ENCODE measurements around the gene PTGR3. TPM values are rescaled to one million over a fixed set of nuclear protein-coding genes. Genes with fewer than 3 reads are reported as not detected.
A peak's percentile ranks its signal among the peaks of the same experiment; 100 is the strongest.

Gene PTGR3
- total RNA-seq, 4 donors from 2014 or later: 4.9 to 30.8 (median 21.7) TPM

DNA sequence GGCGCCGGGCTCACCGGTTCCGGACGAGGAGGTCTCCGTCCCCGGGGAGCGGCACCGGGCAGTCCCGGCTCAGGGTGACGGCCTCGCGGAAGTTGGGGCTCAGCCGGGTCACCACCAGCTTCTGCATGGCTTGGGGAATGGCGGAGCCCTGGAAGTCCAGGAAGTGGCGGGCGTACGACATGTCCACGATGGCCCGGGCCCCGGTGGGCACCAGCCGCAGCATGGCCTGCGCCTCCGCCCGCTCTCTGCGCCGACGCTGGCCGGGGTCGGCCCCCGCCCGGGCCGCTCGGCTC is 157 bp downstream of the PTGR3 start:
- TF ChIP-seq, protein P1, sequence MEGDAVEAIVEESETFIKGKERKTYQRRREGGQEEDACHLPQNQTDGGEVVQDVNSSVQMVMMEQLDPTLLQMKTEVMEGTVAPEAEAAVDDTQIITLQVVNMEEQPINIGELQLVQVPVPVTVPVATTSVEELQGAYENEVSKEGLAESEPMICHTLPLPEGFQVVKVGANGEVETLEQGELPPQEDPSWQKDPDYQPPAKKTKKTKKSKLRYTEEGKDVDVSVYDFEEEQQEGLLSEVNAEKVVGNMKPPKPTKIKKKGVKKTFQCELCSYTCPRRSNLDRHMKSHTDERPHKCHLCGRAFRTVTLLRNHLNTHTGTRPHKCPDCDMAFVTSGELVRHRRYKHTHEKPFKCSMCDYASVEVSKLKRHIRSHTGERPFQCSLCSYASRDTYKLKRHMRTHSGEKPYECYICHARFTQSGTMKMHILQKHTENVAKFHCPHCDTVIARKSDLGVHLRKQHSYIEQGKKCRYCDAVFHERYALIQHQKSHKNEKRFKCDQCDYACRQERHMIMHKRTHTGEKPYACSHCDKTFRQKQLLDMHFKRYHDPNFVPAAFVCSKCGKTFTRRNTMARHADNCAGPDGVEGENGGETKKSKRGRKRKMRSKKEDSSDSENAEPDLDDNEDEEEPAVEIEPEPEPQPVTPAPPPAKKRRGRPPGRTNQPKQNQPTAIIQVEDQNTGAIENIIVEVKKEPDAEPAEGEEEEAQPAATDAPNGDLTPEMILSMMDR (IDR thresholded peaks at IDR 0.05): no peak
- TF ChIP-seq POLR2A (IDR thresholded peaks at IDR 0.05): peak in 1 of 2 donors; percentile 62
- H3K4me1 ChIP-seq: peaks cover 7 to 21% of the 10 kb centered on the region in 2 donors
- intact Hi-C loops (cut with DNase I; ENCODE audit: low total_unique reads): no loop called here
- peak overlapping the region; percentile 94 to 99 for H3K27ac ChIP-seq
- H3K4me3 ChIP-seq: peak overlapping the region; percentile 54 to 99
- DNase-seq: no peak
- H3K27me3 ChIP-seq: no peaks in the 10 kb centered on the region
- no peaks in the 10 kb centered on the region for H3K36me3 ChIP-seq
- H3K9me3 ChIP-seq: no peaks in the 10 kb centered on the region

DNA sequence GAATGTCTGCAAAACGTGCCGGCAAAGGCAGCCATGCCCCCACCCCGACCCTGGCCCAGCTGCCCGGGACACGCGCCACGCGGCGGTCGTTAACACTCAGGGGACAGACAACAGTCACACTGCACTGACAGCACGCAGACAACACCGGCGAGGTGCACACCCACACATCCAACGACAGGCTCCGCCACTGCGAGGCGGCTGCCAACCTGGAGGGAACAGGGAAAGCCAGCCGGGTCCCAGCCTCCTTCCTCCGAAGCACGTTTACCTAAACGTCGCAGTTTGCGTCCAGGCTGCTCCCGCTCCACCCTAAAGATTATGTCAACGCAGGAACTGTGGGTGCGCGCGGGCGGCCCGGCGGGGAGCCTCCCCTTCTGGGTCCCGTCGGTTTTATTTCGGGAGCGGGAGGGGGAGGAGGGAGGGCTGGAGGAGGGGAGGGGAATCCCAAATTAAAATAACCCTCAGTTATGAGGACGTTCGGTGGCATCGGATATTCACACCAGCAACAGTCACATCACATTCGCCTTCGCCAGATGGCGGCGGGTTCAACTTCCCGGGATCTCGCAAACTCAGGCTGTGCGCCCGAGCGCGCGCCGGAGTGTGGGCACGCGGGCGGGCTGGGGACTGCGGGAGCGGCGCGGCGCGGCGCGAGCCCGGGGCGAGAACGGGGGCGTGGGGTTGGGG is 644 bp downstream of the PTGR3 start:
- no peaks in the 10 kb centered on the region for H3K36me3 ChIP-seq
- no peaks in the 10 kb centered on the region for H3K9me3 ChIP-seq
- H3K4me3 ChIP-seq: peak overlapping the region; percentile 54 to 99
- H3K4me1 ChIP-seq: peaks cover 7 to 22% of the 10 kb centered on the region in 2 donors
- intact Hi-C loops (cut with DNase I; ENCODE audit: low total_unique reads): no loop called here
- DNase-seq: peak; percentile 45 to 46
- H3K27me3 ChIP-seq: no peaks in the 10 kb centered on the region
- no peak for TF ChIP-seq POLR2A (IDR thresholded peaks at IDR 0.05)
- TF ChIP-seq, protein P1 (IDR thresholded peaks at IDR 0.05): peak in 1 of 4 experiments; percentile 4
- H3K27ac ChIP-seq: peak overlapping the region; percentile 94 to 99

DNA sequence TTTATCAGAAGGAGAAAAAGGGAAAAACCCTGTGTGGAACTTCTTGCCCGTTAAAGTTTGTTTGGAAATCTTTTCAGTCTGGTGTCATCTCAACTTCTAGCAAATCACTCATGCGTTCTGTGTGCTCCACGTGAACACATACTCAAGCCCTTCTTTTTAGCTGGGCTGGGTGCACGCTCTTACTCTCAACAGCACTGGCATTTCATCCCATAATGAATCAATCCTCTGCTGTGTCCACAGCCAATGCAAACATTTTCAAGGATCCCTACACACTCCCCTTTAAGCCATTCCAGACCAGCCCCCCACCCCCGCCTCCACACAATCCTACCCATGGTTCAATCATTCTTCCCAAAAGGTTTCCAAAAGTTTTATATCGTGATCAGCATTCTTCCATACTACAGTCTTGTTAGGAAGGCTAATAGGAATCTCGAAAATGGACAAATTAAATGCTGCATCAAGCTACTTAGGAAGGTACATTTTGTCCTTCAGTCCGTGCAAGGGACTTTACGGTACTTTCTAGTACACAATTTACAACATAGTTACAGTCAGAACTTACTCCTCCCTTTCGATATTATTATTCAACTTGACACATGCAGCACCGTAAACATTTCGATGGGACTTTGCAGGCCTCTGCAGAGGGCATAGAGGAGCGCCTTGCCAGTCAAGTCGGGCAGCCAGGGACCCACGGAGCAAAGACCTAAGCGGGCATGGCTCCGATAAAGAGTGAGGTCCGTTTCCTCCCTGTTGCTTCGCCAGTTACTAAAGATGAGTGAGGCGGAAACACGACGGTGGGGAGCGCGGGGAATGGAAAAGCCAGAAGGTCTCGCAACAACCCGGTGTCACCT is 1.4 kb downstream of the PTGR3 start:
- no peaks in the 10 kb centered on the region for H3K27me3 ChIP-seq
- no peak for DNase-seq
- peaks cover 4 to 22% of the 10 kb centered on the region in 2 donors for H3K4me1 ChIP-seq
- H3K36me3 ChIP-seq: no peaks in the 10 kb centered on the region
- peak overlapping the region; percentile 94 to 99 for H3K27ac ChIP-seq
- TF ChIP-seq POLR2A (IDR thresholded peaks at IDR 0.05): no peak
- TF ChIP-seq, protein P1 (IDR thresholded peaks at IDR 0.05): no peak
- no peaks in the 10 kb centered on the region for H3K9me3 ChIP-seq
- H3K4me3 ChIP-seq: peak overlapping the region; percentile 54 to 99
- intact Hi-C loops (cut with DNase I; ENCODE audit: low total_unique reads): no loop called here

DNA sequence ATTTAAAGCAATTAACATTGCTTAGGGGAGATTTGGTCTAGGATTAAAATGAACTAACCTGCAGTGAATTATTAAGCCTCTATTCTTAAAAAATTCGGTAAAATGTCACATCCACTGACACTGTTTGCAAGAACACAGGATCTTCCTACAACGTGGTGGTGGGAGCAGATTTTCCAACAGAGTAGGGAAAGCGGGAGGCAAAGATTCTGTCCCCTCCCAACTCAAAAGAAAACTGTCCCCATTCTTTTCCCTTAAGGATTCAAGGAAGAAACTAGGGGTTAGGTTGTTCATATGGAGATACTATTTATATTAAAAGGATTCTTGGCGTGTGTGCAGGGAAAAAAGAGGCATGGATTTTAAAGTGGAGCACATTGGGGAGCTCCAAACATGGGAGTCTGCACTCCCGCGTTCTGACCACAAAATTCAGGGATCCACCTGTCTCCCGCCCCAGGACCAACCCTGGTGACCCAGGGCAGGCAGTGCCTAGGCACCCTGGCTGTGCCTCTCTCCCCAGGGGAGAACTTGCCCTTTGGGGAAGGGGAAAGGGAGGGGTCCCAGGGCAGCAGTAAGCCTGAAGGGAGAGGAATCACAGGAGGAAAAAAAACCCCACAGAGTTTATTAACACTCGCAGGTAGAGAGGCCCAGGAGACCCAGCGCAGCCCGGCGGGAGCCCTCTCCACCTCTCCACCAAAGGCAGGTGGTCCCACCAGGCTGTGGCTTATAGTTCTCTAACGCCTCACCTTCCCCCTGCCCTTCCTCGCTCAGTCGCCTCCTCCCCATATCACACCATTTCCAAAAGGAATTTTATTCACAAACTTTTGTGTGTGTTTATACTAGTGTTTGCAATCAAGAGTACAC is 2.3 kb downstream of the PTGR3 start:
- Histone ChIP-seq H3K27ac (peak overlapping the region in 1 of 2 donors; percentile 12), H3K4me3 (peak overlapping the region in 1 of 2 donors; percentile 99), H3K27me3 (no peaks in the 10 kb centered on the region), H3K9me3 (no peaks in the 10 kb centered on the region), H3K4me1 (peaks cover 4 to 22% of the 10 kb centered on the region in 2 donors), H3K36me3 (no peaks in the 10 kb centered on the region)
- TF ChIP-seq, protein P1 (IDR thresholded peaks at IDR 0.05): no peak
- no peak for TF ChIP-seq POLR2A (IDR thresholded peaks at IDR 0.05)
- DNase-seq: no peak
- intact Hi-C loops (cut with DNase I; ENCODE audit: low total_unique reads): no loop called here

Measured in uterus (tissue), 4 donors.